ENCODE data around the gene KCNF1. TPM values are rescaled to one million over a fixed set of nuclear protein-coding genes. Genes with fewer than 3 reads are reported as not detected.
A peak's percentile ranks its signal among the peaks of the same experiment; 100 is the strongest.

The KCNF1 gene
- total and polyA plus RNA-seq, 2 of the 8 experiments (the other 6 are each of a cell fraction or from before 2014, with no cell fraction given): 0.48 to 1.5 TPM

GRCh38 chr2:10909050-10909995, 2.4 kb upstream of the KCNF1 start (continued):
- TF ChIP-seq CTCF (IDR thresholded peaks at IDR 0.05; ENCODE audit: control extremely low read depth in 1 of 3, insufficient read depth in 1 of 3, low read depth in 1 of 3, low read length in 3 of 3): peak in 2 of 3 experiments; percentile 66 to 73; a peak in 3 of 4 replicates
- TF ChIP-seq E2F6 (IDR thresholded peaks at IDR 0.05): no peak
- no peak for TF ChIP-seq SP2 (IDR thresholded peaks at IDR 0.05; ENCODE audit: low read length)
